Psoas muscle (tissue), 8 donors: ENCODE data around the gene LSAMP. TPM values are rescaled to one million over a fixed set of nuclear protein-coding genes. Genes with fewer than 3 reads are reported as not detected.

Experiments
- ATAC-seq, 4 donors: fragments of 200-7000 bp; cut with Tn5 transposase; one replicate each; pipeline ENCODE4 v1.9.1; 2020; ENCODE audit warnings: moderate library complexity in 3 of 4, mild to moderate bottlenecking in 2 of 4
- DNase-seq, 2 donors: peaks; one replicate each; pipeline ENCODE4 v3.0.0-alpha.2; 2020
- H3K27ac ChIP-seq: fragments of 200-600 bp; one replicate; pipeline ENCODE4 v1.8.0; 2022
- H3K27me3 ChIP-seq, 3 donors: fragments of 200-600 bp in 1 of 3; one replicate each; pipeline versions ENCODE4 v1.6.1 to v1.8.0; 2013 to 2022; ENCODE audit warnings: low read length in 2 of 3, mild to moderate bottlenecking in 2 of 3, moderate library complexity in 1 of 3; ENCODE audit not compliant: insufficient read depth in 3 of 3
- H3K36me3 ChIP-seq, 2 donors: fragments of 200-600 bp in 1 of 2; one replicate each; pipeline versions ENCODE4 v1.6.1 to v1.8.0; 2013 to 2022; ENCODE audit warnings: low read depth in 1 of 2, mild to moderate bottlenecking in 1 of 2, moderate library complexity in 1 of 2; ENCODE audit not compliant: insufficient read depth in 1 of 2
- H3K4me1 ChIP-seq: fragments of 200-600 bp; one replicate; pipeline ENCODE4 v1.8.0; 2022
- H3K4me3 ChIP-seq: fragments of 200-600 bp; one replicate; pipeline ENCODE4 v1.8.0; 2022; ENCODE audit warnings: mild to moderate bottlenecking
- H3K9me3 ChIP-seq: fragments of 200-600 bp; one replicate; pipeline ENCODE4 v1.8.0; 2022
- CTCF ChIP-seq: fragments of 200-600 bp; IDR thresholded peaks from one replicate; pipeline ENCODE4 v1.8.0; 2022; ENCODE audit warnings: antibody characterized with exemption
- WGBS, 3 donors: extraction: QIAGEN DNeasy Blood & Tissue Kit; methylation state at CpG; one replicate each; pipeline versions ENCODE4 v1.1.6 to v1.1.7; 2013; 5-methylcytosine and 5-hydroxymethylcytosine counted together
- intact Hi-C, 2 donors: fragments of 100-400 bp; cut with DNase I; formaldehyde crosslinking; loops; one replicate each; pipeline versions ENCODE4 v1.11.0 to v1.14.2; 2022
- polyA plus RNA-seq, 3 donors: library from polyadenylated mRNA; stranded (reverse); fragments of 200-250 nt; gene quantifications; one replicate each; pipeline ENCODE4 v1.2.3, GENCODE V29; 2013
- total RNA-seq, 4 donors: library from RNA; stranded (reverse); fragmentation: NEBNext Ultra II Directional in 2 of 4; extraction: Animal tissue kit (Norgen Biotek cat#: 25700) in 2 of 4; gene quantifications; one replicate each; pipeline versions ENCODE4 v1.2.1 to v1.2.4, GENCODE V29; 2021 to 2023
- donor health status: healthy with polysubstance abuse.
- donor health status: DM: no; HTN: no; CAD: no; lungs with moderate emphysema.
- donor health status: Bipolar disorder and iron deficiency.
- donor health status: healthy.
- donor health status: DM: yes; HTN: yes; CAD: no.
- donor health status: DM: no; HTN: no; CAD: no.
- donor health status: DM: no; HTN: no; CAD: no.
- donor health status: DM: yes; HTN: yes; CAD: no.

The LSAMP gene
- total and polyA plus RNA-seq, 7 donors, result 0.01 to 0.17 (median 0.04) TPM; not detected in 4

DNA sequence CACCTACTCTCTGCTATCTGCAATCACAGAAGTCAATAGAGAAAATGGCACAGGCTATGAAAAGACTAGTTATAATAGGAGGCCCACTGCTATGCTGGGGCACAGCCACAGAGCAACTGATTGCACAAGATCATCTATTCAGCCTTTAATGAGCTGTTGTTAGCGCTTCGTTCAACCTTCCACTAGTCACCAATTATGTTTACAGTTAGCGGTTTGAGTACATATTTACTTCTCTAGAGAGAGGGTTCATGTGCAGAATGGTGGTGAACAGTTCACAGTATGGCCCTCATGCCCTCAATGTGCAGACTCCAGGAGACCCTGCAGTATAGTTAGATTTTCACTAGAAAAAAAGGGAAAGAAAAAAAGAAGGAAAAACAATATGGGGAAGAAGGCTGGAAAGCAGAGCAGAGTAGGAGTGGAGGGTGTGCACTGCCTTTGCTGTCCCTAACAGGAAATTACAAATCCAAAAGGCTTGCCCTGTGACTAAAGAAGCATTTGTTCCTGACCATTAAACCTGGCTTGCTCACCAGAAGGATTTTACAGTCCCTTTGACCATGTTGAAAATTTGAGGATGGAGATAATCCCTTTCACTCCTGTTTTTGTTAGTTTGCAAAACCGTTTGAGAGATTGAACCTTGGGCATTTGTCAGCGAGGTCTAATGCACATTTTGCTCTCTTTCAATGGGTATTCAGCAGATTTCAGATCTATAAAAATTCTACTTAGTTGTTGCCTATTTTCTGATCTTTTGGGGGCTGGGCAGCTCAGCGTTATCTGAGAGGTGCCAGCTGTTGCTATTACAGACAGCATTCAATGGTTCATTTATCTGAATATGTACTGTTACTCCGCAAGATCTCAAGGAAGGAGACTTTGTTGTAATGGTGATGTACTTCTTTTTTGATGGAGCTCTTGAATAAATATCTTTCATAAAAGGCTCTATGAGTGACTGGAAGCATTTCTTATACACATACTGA, 296.1 kb downstream of the LSAMP start:
- Histone ChIP-seq H3K9me3 (peaks cover 10% of the 10 kb centered on the region), H3K27me3 (no peaks in the 10 kb centered on the region), H3K4me3 (no peak overlapping the region), H3K4me1 (no peaks in the 10 kb centered on the region), H3K27ac (no peak overlapping the region), H3K36me3 (no peaks in the 10 kb centered on the region)
- WGBS, 3 donors, result 50 to 60% (median 53%) methylated on average over 7 of the region's 7 CpGs
- intact Hi-C loops, result no loop called here
- TF ChIP-seq CTCF, result no peak
- DNase-seq (no peak), ATAC-seq (no peak)

- H3K36me3 ChIP-seq, result no peaks in the 10 kb centered on the region
- peaks cover 10% of the 10 kb centered on the region for H3K9me3 ChIP-seq
- H3K27me3 ChIP-seq, result no peaks in the 10 kb centered on the region
- DNase-seq (no peak), ATAC-seq (no peak)
- WGBS, 3 donors, result 96 to 98% (median 98%) methylated on average over 1 of the region's 1 CpG
- no peak overlapping the region for H3K4me3 ChIP-seq
- no peak for TF ChIP-seq CTCF
- H3K4me1 ChIP-seq, result no peaks in the 10 kb centered on the region
- intact Hi-C loops, result no loop called here
- H3K27ac ChIP-seq, result no peak overlapping the region
Observed at GRCh38 chr3:116145613-116146012, 299.7 kb downstream of the LSAMP start.

- no peak for TF ChIP-seq CTCF
- DNase-seq (no peak), ATAC-seq (no peak)
- WGBS, 3 donors, result 74 to 81% (median 79%) methylated on average over 4 of the region's 4 CpGs
- no peak overlapping the region for H3K4me3 ChIP-seq
- H3K27me3 ChIP-seq, result no peaks in the 10 kb centered on the region
- intact Hi-C loops, result loop anchor here in 1 of 2 donors (5.0 kb wide), 1 partner anchor 616 kb away; no protein-coding TSS in a partner anchor
- no peak overlapping the region for H3K27ac ChIP-seq
- no peaks in the 10 kb centered on the region for H3K4me1 ChIP-seq
- H3K9me3 ChIP-seq, result peaks cover 10% of the 10 kb centered on the region
- no peaks in the 10 kb centered on the region for H3K36me3 ChIP-seq
Observed at GRCh38 chr3:116141724-116142123, 303.6 kb downstream of the LSAMP start.

DNA sequence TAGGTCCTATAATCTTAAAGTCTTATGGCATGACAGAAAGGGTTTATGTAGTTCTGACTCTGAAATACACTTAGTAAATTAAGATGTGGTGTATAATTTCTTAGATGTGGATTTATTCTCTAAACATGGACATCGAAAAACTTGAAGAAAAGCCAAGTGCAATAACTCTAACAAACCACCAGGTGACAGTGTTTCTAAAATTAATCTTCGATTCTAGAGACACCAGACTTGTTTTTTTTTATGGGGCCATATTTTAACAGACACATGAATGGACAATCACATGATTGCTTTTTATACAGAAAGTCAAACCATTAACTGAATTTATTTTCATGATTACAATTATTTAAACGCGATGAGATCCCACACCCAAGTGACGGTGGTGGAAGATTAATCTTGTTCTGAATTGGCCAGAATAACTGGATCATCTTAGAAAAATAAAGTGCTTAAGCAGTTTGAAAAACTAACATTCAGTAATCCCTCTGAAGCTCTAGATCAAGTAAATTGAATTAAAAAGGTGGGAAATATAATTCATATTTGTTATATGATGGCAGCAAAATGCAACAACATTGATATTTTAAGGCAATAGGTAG, 305.1 kb downstream of the LSAMP start:
- H3K4me3 ChIP-seq, result no peak overlapping the region
- H3K36me3 ChIP-seq, result no peaks in the 10 kb centered on the region
- DNase-seq (no peak), ATAC-seq (no peak)
- peaks cover under 1% of the 10 kb centered on the region for H3K9me3 ChIP-seq
- H3K27ac ChIP-seq, result no peak overlapping the region
- peaks cover 3% of the 10 kb centered on the region for H3K4me1 ChIP-seq
- 32 to 37% (median 32%) methylated on average over 5 of the region's 5 CpGs for WGBS, 3 donors
- intact Hi-C loops, result loop anchor here in 1 of 2 donors (5.0 kb wide), 1 partner anchor 617 kb away; no protein-coding TSS in a partner anchor
- no peaks in the 10 kb centered on the region for H3K27me3 ChIP-seq
- peak; percentile 56 for TF ChIP-seq CTCF
